Stomach smooth muscle (tissue), 2 donors: ENCODE measurements around the gene RANBP1.

Experiments
- H3K27ac ChIP-seq: one replicate; pipeline ENCODE4 v1.7.0; 2013; ENCODE audit warnings: mild to moderate bottlenecking, low read length, inconsistent platforms
- H3K27me3 ChIP-seq, 2 donors: one replicate each; pipeline ENCODE4 v1.7.0; 2013; ENCODE audit warnings: low read length in 2 of 2; ENCODE audit not compliant: insufficient read depth in 2 of 2, control insufficient read depth in 1 of 2
- H3K36me3 ChIP-seq, 2 donors: one replicate each; pipeline ENCODE4 v1.7.0; 2013; ENCODE audit warnings: low read length in 2 of 2; ENCODE audit not compliant: control insufficient read depth in 2 of 2, insufficient read depth in 2 of 2
- H3K4me1 ChIP-seq: one replicate; pipeline ENCODE4 v1.7.0; 2013; ENCODE audit warnings: low read length; ENCODE audit not compliant: control insufficient read depth, insufficient read depth
- H3K4me3 ChIP-seq, 2 donors: one replicate each; pipeline ENCODE4 v1.7.0; 2013; ENCODE audit warnings: low read length in 2 of 2
- H3K9ac ChIP-seq, 2 donors: one replicate each; pipeline ENCODE4 v1.7.0; 2013; ENCODE audit warnings: low read length in 2 of 2, mild to moderate bottlenecking in 1 of 2
- H3K9me3 ChIP-seq, 2 donors: one replicate each; pipeline ENCODE4 v1.7.0; 2013; ENCODE audit warnings: low read length in 2 of 2; ENCODE audit not compliant: control insufficient read depth in 2 of 2
- donor health status: healthy.
- donor health status: Pancreatic carcinoma.

The RANBP1 gene

DNA sequence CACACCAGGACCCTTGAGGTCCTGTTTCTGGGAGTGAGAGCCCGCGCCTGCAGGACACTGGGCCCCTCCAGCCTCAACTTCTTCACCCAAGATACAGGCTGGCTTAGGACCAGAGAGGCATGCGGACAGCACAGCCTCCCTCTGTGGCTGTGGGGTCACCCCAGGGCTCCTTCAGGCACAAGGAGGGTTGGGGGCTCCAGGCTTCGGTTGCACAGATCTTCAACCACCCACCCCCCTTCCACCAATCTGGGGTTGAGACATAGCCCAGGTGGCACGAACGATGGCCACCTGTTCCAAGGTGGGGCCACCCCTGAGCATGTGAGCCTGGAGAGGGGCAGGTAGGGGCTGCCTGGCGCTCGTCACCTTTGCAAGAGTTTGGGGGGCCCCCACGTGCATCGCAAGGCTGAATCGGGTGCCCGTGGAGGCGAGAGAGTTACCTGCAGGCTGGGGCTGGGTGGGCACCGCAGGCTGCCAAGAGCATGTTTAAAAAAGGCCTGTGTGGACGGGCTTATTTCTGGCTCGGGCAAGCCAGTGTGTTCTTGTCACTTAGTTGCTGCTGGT, 16.9 kb downstream of the RANBP1 start:
- Histone ChIP-seq H3K4me3 (peak overlapping the region; percentile 51 to 83), H3K27ac (no peak overlapping the region), H3K36me3 (no peaks in the 10 kb centered on the region), H3K27me3 (no peaks in the 10 kb centered on the region), H3K9me3 (no peaks in the 10 kb centered on the region), H3K4me1 (peaks cover 64% of the 10 kb centered on the region), H3K9ac (peak overlapping the region; percentile 41 to 79)

DNA sequence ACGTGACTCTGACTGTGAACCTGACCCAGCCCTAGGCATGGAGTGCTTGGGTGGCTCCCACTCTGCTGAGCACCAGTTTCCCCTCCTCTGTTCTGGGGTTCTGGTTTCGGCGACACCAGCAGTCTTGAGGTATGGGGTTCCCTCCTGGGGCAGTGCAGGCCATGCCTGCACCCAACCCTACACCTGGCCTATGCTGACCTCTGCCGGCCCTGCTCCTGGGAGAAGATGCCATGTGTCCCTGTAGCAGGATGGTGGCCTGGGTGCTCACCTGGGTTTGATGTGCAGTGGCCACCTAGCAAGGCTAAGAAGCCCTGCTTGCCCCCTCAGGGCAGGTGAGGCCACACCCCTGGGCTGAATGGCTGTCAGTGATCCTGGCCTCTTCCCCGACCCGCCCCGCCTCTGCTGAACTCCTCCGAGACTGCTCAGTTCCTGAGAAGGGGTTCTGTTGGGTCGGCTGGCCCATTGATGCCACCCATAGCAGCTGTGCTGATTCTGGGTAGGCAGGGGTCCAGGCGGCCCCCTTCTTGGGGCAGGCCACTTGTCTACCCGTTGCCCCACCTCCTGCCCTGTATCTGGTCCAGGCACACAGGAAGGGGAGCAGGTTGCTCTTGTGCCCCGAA, 18.1 kb downstream of the RANBP1 start:
- Histone ChIP-seq H3K27ac (no peak overlapping the region), H3K36me3 (no peaks in the 10 kb centered on the region), H3K9ac (peak overlapping the region in 1 of 2 donors; percentile 27), H3K9me3 (no peaks in the 10 kb centered on the region), H3K4me3 (no peak overlapping the region), H3K27me3 (no peaks in the 10 kb centered on the region), H3K4me1 (peaks cover 73% of the 10 kb centered on the region)

DNA sequence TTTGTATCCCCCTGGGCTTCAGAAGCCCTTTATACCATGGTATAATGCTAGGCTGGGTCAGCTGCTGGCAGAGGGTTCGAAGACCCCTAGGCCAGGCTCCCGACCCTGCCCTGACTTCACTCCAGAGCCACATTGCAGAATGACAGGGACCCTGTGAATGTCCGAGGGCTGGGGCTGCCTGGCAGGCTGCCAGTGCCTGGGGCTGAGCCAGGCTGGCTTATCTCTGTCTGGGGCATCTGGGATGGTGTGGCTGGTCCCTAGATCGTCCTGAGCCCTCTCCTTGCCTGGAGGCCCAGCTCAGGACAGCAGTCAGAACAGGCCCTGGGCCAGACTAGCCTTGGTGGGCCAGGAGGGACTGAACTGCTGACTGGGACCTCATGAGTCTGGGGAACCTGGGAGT, 19.4 kb downstream of the RANBP1 start:
- peaks cover 0 to 3% of the 10 kb centered on the region in 2 donors for H3K36me3 ChIP-seq
- peak overlapping the region in 1 of 2 donors; percentile 32 for H3K9ac ChIP-seq

DNA sequence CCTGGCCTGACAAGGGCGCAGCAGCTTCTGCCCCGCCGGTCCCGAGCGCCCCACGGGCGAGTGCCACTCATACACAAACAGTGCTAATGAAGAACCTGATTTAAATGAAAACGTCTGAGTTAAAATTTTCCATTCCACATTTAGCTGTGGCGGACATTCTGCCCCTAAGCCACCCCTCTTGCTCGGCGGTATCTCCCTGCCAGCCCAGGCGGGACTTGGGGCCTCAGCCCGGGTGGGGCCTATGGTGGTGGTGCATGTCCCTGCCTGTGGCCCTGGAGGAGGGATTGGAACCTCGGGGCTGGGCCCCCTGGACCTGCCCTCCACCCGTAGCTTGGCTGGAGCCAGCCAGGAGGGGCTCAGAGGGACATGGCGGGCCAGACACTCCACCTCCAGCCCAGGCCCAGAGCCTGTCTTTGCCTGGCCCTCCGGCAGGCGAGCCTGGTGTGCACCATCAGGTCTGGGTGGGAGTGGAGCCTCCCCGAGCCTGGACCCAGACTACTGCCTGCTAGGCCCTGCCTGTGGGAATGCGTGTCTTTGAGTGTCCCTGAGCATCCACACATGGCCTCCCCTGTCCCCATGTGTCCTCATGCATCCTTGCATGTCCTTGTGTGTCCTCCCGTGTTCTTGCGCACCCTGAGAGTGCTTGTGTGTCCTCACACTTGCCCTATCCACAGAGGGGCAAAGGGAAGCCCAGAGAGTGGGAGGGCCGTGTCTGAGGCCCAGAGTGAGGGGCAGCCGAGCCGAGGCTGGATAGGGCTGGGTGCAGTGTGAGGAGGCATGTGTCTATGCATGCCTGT, 20.1 kb downstream of the RANBP1 start:
- Histone ChIP-seq H3K27ac (no peak overlapping the region), H3K4me3 (peak overlapping the region; percentile 29 to 33), H3K36me3 (peaks cover 0 to 3% of the 10 kb centered on the region in 2 donors), H3K27me3 (no peaks in the 10 kb centered on the region), H3K4me1 (peaks cover 62% of the 10 kb centered on the region), H3K9ac (peak overlapping the region; percentile 13 to 32), H3K9me3 (no peaks in the 10 kb centered on the region)

More for the DNA sequence above, 19.4 kb downstream of the RANBP1 start:
- Histone ChIP-seq H3K4me3 (no peak overlapping the region), H3K4me1 (peaks cover 68% of the 10 kb centered on the region), H3K27ac (no peak overlapping the region), H3K27me3 (no peaks in the 10 kb centered on the region), H3K9me3 (no peaks in the 10 kb centered on the region)

DNA sequence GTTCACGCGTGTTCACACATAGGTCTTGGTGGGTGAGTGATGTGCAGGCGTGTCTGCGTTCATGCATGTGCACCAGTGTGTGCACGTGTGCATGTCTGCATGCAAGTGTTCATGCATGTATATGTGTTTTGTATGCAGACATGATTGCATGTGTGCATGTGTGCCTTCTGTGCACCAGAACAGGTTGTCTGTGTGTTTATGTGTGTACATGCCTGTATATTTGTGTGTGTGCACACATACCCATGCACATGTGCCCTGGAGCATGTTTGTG, 20.6 kb downstream of the RANBP1 start:
- no peaks in the 10 kb centered on the region for H3K27me3 ChIP-seq
- peaks cover 0 to 3% of the 10 kb centered on the region in 2 donors for H3K36me3 ChIP-seq
- H3K9ac ChIP-seq: peak overlapping the region; percentile 13 to 32
- H3K27ac ChIP-seq: no peak overlapping the region
- H3K4me3 ChIP-seq: peak overlapping the region; percentile 29 to 33
- peaks cover 62% of the 10 kb centered on the region for H3K4me1 ChIP-seq
- no peaks in the 10 kb centered on the region for H3K9me3 ChIP-seq

DNA sequence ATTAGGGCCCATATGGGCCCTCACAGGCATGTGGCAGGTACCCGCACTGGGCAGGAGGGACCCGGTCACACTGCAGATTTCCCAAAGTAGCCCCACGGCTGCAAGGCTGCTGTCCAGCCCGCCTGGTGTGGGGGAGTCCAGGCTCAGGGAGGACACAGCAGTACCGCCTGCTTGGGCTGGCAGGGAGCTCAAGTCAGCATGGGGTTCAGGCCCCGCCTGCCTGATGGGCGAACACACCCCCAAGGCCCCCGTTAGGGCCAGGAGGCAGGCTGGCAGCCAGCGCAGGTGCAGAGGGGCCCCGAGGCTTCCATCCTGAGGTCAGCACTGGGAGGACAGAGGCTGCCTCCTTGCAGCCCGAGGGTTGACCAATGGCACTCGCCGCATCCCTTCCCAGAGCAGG, 21.2 kb downstream of the RANBP1 start:
- Histone ChIP-seq H3K9ac (peak overlapping the region in 1 of 2 donors; percentile 21), H3K27ac (no peak overlapping the region), H3K27me3 (no peaks in the 10 kb centered on the region), H3K4me1 (peaks cover 62% of the 10 kb centered on the region), H3K9me3 (no peaks in the 10 kb centered on the region), H3K4me3 (peak overlapping the region in 1 of 2 donors; percentile 31), H3K36me3 (peaks cover 0 to 3% of the 10 kb centered on the region in 2 donors)

DNA sequence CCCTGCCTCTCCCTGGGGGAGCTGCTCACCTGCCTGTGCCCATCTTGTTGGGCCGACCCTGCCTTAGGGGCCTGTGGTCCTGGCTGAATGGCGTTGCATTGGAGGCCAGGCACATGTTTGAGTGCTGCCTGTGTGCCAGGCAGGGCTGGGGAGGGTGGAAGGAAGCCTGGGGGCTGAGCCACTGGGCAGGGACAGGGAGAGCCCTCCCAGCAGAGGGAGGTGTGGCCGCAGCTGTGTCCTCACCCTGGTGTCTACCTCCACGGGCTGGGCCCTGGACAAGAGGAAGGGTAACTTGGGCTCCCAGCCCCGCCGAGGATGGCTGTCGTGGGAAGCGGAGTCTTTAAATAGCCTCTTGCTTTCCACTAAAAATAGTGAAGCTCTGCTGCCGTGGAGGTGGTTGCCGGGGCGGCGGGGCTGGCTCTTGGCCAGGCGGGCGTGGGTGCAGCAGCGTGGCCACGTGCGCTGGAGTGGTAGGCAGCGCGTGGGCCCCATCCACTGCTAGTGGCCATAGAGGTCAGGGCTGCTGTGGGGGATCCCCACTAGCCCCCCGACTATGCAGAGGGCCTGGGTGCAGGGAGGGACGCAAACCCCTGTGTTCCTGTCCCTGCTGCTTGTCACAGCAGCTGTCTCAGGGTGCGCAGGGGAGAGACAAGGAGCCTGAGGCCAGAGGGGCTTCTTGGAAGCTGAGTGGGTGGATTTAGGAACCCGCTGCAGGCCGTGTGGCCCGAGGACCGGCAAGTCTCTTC, 21.9 kb downstream of the RANBP1 start:
- no peak overlapping the region for H3K27ac ChIP-seq
- H3K9me3 ChIP-seq: no peaks in the 10 kb centered on the region
- H3K4me1 ChIP-seq: peaks cover 54% of the 10 kb centered on the region
- H3K4me3 ChIP-seq: peak overlapping the region; percentile 31 to 57
- H3K36me3 ChIP-seq: peaks cover 0 to 3% of the 10 kb centered on the region in 2 donors
- no peaks in the 10 kb centered on the region for H3K27me3 ChIP-seq
- peak overlapping the region; percentile 15 to 51 for H3K9ac ChIP-seq

DNA sequence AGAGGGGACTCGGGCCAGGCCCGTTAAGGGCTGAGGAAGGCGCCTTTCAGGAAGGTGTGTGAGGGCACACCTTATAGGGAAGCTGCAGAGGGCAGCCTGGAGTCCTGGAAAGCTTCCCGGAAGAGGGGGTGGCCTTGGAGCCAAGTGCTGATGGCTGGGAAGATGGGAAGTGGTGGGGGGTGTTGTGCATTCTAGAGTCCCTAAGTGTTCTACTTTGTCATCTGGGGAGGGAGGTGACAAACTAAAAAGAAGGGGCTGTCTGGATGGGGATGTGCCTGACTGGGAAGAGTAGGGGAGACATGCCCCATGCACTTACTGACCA, 22.5 kb downstream of the RANBP1 start:
- Histone ChIP-seq H3K4me1 (peaks cover 50% of the 10 kb centered on the region), H3K9ac (no peak overlapping the region), H3K36me3 (peaks cover 0 to 3% of the 10 kb centered on the region in 2 donors), H3K9me3 (no peaks in the 10 kb centered on the region), H3K27me3 (no peaks in the 10 kb centered on the region), H3K27ac (no peak overlapping the region), H3K4me3 (no peak overlapping the region)

DNA sequence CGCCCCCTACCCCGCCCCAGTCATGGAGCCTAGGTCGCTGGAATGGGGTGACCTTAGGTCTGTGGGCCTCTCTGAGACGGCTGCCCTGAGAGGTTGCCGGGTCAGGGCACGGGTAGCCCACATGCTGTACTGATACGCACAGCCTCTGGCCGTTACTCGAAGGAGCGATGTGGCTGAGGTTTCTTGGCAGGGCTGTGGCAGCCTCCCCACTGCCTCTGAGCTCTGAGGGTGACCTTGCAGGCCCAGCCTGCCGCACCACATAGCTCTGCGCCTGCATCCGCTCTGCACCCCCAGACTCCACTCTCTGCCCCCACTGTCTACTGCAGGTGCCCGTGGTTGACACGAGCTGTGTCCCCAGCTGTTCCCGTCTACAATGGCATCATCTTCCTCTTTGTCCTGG, 23.0 kb downstream of the RANBP1 start:
- Histone ChIP-seq H3K9me3 (no peaks in the 10 kb centered on the region), H3K27me3 (no peaks in the 10 kb centered on the region), H3K36me3 (peaks cover 0 to 5% of the 10 kb centered on the region in 2 donors), H3K4me1 (peaks cover 47% of the 10 kb centered on the region), H3K9ac (no peak overlapping the region), H3K4me3 (no peak overlapping the region), H3K27ac (no peak overlapping the region)

DNA sequence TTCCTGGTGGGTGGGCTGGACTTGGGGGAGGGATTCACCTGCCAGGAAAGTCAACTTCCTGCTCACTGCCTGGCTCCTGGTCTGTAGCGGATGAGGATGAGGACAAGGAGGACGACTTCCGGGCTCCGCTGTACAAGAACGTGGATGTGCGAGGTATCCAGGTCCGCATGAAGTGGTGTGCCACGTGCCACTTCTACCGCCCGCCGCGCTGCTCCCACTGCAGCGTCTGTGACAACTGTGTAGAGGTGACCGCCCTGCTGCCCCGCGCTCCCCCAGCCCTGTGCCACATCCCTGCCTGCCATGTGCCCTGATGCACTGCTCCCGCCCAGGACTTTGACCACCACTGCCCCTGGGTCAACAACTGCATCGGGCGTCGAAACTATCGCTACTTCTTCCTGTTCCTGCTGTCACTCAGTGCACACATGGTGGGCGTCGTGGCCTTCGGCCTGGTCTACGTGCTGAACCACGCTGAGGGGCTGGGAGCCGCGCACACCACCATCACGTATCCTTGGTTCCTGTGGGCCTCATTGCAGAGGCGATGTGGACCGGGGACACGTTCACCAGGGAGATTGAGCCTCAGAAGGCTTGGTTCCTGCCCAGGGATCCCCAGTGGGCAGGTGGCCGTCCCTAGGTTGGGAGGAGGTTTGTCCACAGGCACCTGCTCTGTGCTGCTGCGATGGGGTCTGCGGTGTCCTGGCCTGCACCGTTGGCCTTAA, 23.6 kb downstream of the RANBP1 start:
- Histone ChIP-seq H3K27me3 (no peaks in the 10 kb centered on the region), H3K4me1 (peaks cover 40% of the 10 kb centered on the region), H3K27ac (no peak overlapping the region), H3K9ac (no peak overlapping the region), H3K9me3 (no peaks in the 10 kb centered on the region), H3K4me3 (no peak overlapping the region), H3K36me3 (peaks cover 0 to 6% of the 10 kb centered on the region in 2 donors)
